LNCAP (cell line): ENCODE data around the gene TTC4.
A peak's percentile ranks its signal among the peaks of the same experiment; 100 is the strongest.

ENCODE experiments used
- CTCF ChIP-seq: fragments of 450-650 bp; IDR thresholded peaks from 2 replicates; pipeline ENCODE4 v1.5.1; 2017; ENCODE audit warnings: mild to moderate bottlenecking

TTC4 gene

GRCh38 chr1:54791880-54792522, 76.3 kb downstream of the TTC4 start:
- TF ChIP-seq CTCF, result peak; percentile 94
